GM19438 (cell line): ENCODE measurements around the gene WHAMM.

Experiments
- ATAC-seq: cut with Tn5 transposase; IDR thresholded peaks from one replicate; pipeline ENCODE4 v1.9.1; 2021; ENCODE audit warnings: low read depth; ENCODE audit not compliant: unreplicated experiment

Gene WHAMM

GRCh38 chr15:82832601-82833361, 23.4 kb downstream of the WHAMM start:
- ATAC-seq: peak; percentile 87

- no peak for ATAC-seq
These were observed 23.9 kb downstream of the WHAMM start for GRCh38 chr15:82833362-82833682.

GRCh38 chr15:82835391-82835917, 26.0 kb downstream of the WHAMM start:
- ATAC-seq: no peak

GRCh38 chr15:82838096-82838735, 28.8 kb downstream of the WHAMM start:
- no peak for ATAC-seq

GRCh38 chr15:82839136-82839535, 29.7 kb downstream of the WHAMM start:
- no peak for ATAC-seq

- ATAC-seq: no peak
These were observed 30.7 kb downstream of the WHAMM start for GRCh38 chr15:82840166-82840565.

GRCh38 chr15:82843566-82843965, 34.1 kb downstream of the WHAMM start:
- ATAC-seq: no peak

GRCh38 chr15:82845686-82846085, 36.3 kb downstream of the WHAMM start:
- ATAC-seq: no peak

GRCh38 chr15:82846621-82847020, 37.2 kb downstream of the WHAMM start:
- no peak for ATAC-seq

- ATAC-seq: no peak
These were observed 38.3 kb downstream of the WHAMM start for GRCh38 chr15:82847703-82848102.

- no peak for ATAC-seq
These were observed 39.0 kb downstream of the WHAMM start for GRCh38 chr15:82848241-82848993.

- no peak for ATAC-seq
These were observed 40.4 kb downstream of the WHAMM start for GRCh38 chr15:82849556-82850512.

- no peak for ATAC-seq
These were observed 41.3 kb downstream of the WHAMM start for GRCh38 chr15:82850731-82851130.

GRCh38 chr15:82851306-82851850, 42.0 kb downstream of the WHAMM start:
- no peak for ATAC-seq

GRCh38 chr15:82851981-82852511, 42.6 kb downstream of the WHAMM start:
- no peak for ATAC-seq

GRCh38 chr15:82852941-82853561, 43.6 kb downstream of the WHAMM start:
- no peak for ATAC-seq

GRCh38 chr15:82854554-82854953, 45.1 kb downstream of the WHAMM start:
- no peak for ATAC-seq

GRCh38 chr15:82855286-82856100, 46.1 kb downstream of the WHAMM start:
- ATAC-seq: no peak
